ENCODE results near the gene APOBEC3A. TPM values are rescaled to one million over a fixed set of nuclear protein-coding genes. Genes with fewer than 3 reads are reported as not detected.
"Not testable (repeated sequence)": the region's sequence is repeated elsewhere in the genome, so short reads cannot be mapped to it uniquely, and the experiment has no call there.

Gene APOBEC3A
- polyA plus RNA-seq, 12 donors, result 0.27 to 3.8 (median 0.64) TPM; not detected in 3

GRCh38 chr22:38942702-38943101 is 14.7 kb upstream of the APOBEC3A start:
- no peak for DNase-seq

- DNase-seq, result no peak
Measured at GRCh38 chr22:38943201-38943600, 14.2 kb upstream of the APOBEC3A start.

DNA sequence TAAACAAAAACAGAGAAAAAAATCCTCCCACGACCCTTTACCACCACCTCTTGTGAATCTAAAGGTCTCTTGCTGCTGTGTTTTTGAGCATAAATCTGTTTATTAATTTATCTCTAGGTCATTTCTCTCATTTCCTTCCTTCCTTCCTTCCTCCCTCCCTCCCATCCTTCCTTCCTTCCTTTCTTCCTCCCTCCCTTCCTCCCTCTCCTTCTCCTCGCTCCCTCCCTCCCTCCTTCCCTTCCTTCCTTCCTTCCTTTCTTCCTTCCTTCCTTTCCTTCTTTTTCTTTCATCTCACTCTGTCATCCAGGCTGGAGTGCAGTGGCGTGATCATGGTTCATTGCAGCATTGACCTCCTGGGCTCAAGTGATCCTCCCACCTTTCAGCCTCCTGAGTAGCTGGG is 13.5 kb upstream of the APOBEC3A start:
- no peak for DNase-seq

- DNase-seq, result no peak
Measured at GRCh38 chr22:38944653-38945052, 12.8 kb upstream of the APOBEC3A start.

GRCh38 chr22:38945706-38946338 is 11.6 kb upstream of the APOBEC3A start:
- not testable (repeated sequence) for DNase-seq

DNA sequence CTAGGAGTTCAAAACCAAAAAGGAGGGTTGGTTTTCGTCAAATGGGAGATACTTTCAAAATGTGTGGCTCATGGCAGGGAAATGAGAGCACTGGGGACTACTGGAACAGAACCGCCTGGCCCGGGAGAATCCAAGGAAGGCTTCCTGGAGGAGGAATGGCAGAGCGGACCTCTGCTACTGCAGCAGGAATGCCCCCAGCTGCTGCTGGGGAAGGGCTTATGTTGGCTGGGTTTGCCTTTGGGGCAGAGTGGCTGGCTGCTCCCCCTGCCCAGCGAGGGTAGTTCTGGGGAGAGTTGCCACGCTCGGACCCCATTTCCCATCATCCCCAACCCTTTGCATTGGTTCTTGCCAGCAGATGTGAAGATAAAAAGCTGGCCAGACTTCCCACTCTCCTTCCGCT is 10.6 kb upstream of the APOBEC3A start:
- DNase-seq, result no peak

GRCh38 chr22:38947321-38948140 is 9.9 kb upstream of the APOBEC3A start:
- no peak for DNase-seq

DNA sequence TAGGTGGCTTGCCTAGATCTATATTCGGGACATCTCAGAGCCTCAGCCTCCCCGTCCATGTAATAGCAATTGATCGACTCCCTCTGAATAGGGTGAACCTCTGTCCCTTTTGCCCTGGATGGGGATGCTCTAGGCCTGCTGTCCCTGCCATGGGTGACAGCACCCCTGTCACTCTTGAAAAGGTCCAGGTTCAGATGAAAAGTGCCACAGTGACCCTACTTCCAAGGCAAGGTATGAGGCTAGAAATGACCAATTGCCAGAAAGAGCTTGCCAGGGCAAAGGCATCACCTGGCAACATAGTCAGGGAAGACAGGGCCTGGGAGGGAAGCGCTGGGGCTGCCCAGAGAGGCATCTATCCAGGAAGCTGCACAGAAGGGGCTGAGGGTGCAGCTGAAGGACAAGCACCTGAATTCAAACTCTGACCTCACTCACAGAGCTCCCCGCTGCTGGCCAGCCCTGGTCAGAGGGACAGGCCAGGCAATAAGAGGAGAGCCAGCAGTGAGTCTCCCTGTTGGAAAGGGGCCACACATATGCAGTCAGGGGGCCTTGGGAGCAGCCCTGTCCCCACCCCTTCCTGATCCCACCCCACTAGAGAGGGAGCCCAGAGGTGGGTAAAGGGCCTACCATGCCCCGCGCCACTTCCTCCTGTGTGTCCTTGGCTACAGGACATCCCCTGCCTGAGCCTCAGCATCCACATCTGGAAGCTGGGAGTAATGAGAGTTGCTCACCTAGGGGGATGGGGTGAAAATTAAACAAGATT is 9.0 kb upstream of the APOBEC3A start:
- DNase-seq, result no peak

DNA sequence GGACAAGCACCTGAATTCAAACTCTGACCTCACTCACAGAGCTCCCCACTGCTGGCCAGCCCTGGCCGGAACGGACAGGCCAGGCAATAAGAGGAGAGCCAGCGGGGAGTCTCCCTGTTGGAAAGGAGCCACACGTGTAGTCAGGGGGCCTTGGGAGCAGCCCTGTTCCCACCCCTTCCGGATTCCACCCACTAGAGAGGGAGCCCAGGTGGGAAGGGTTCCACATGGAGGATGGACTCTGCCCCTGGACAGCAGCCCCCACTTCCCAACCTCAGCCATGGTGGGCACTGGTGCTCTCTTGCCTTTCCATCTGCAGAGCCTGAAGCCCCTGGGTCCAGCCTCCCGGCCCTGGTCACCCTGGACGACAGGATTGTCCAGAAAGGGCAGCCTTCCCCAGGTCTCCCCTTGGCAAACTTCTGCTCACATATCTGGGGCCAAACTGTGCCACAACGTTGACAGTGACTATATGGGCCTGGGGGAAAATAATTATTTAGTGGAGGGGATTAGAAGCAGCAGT is 7.5 kb upstream of the APOBEC3A start:
- DNase-seq, result no peak

DNA sequence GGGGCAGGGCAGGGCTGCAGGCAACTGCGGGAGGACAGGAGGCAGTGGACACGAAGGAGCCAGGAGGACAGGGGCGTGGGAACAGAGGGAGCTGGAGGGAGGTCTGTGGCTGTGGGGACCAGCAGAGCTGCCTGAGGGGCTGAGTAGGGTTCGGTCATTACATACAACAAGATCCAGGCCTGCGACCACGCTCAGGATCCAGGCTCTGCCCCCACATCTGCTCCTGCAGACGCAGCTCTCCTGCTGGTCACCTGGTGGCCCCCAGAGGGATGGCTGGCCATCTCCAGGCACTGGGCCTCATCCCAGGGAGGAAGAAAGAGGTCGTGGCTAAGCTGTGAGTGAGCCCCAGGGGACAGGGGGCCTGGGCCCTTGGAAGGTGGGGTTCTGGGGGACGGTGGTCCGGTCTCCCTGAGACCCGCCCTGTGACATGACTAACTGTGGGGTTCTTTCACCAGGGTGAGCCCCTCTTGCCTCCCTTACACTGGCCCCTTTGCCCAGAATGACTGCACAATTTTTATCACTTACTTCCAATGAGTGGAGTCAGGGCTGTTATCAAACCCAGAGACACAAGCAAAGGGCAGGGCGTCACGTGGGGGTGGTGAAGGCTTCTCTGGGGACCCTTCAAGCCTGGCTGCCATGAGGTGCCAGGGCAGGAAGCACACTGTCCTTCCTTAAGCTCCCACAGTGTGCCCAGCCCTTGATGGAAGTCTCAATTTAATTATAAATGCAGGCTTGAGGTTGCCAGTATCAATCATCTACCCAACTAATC is 6.7 kb upstream of the APOBEC3A start:
- no peak for DNase-seq

DNA sequence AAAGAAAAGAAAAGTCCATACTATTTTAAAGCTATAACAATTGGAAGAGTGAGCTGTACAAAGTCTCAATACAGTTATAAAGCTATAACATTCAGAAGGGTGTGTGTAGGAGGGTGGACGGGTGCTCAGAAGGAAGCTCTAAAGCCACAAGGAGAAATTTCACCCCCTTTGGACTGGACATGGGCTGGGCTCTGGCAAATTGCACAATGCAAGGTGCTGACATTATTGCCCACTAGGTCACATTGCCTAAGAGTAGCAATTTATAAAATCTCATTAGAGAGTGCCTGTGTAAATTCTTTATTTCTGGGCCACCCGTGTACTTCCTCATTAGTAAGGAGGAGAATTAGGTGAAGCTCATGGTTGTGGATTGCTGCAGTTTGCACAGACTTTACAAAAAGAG is 5.7 kb upstream of the APOBEC3A start:
- no peak for DNase-seq

DNA sequence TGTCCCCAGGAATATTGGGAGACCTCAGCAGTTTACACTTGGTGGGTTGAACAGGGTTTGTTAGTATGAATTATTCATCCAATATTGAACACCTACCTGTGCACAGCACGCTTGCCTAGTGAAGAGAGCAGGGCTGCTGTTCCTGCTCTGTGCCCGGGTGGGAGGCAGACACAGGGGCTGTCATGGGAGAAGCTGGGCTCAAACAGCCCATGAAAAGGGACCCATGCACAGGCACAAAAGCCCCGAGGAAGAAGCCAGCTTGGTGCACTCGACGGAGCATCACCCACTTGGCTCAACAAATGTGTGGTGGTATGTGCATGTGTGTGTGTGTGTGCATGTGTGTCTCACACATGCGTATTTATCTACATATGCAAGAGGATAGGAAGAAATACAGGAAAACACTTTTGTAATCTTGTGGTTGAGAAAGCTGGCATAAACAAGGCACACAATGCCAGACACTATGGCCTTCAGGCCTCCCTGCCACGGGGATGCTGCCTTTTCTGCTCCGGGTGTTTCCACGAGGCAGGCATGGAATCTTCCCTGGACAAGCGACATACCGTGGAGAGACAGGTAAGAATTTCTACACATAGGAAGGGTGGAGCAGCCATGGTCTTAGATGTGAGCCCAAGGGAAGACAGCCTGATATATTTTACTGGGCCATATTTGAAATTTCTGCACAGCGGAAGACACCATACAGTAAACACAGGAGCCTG is 5.0 kb upstream of the APOBEC3A start:
- no peak for DNase-seq

DNA sequence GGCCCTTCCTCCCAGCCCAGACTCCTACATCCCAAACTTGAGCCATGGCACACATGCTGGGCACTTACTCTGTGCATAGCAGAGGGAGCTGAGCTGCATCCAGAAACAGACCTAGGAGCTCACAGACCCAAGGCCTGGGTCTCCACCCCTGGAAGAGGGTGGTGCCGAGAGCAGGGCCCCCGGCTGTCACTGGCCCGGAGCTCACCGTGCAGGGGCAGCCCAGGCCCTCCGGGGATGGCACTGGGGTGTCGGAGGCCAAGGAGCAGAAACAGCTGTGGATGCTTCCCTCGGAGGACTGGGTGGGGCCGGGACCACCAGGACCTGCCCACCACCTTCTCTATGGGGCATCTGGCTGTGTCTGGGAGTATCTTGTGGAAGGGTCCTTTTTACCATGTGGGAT is 4.3 kb upstream of the APOBEC3A start:
- DNase-seq, result no peak

DNA sequence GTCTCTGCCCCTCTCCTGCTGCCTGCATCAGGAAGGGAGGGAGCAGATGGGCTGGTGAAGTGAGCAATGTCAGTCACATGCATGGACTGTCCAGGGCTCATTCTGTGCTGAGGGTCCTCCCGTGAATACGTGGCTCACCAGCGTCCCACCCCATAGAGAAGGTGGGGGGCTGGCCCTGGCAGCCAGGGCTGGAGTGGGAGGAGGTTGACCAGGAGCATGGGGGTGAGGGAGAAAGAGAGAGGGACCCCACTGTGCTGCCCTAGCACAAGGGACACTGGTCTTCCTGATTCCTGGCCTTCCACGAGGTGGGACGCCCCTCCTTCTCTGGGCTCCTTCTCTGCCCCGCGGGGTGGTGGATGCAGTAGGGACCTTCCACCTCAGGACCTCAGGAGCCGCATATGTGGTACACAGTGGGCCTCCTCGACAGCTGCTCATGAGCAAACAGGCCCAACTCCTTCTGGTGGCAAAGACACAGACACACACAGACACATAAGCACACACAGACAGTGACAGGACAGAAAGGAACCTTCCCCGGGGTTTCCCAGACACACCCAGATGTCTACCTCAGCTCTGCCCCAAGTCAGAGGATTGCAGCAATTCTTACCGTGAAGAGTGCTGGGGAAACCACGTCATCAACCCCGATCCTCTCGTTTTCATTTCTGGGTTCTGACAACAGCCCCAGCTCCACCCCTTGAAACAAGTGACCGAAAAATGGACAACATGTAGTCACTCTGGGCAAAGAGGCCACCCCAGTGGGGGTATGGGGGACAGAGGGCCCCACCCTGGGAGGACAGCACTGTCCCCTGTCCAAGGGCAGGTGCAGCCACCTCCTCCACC is 3.6 kb upstream of the APOBEC3A start:
- no peak for DNase-seq

GRCh38 chr22:38954414-38955043 is 2.9 kb upstream of the APOBEC3A start:
- DNase-seq, result no peak

DNA sequence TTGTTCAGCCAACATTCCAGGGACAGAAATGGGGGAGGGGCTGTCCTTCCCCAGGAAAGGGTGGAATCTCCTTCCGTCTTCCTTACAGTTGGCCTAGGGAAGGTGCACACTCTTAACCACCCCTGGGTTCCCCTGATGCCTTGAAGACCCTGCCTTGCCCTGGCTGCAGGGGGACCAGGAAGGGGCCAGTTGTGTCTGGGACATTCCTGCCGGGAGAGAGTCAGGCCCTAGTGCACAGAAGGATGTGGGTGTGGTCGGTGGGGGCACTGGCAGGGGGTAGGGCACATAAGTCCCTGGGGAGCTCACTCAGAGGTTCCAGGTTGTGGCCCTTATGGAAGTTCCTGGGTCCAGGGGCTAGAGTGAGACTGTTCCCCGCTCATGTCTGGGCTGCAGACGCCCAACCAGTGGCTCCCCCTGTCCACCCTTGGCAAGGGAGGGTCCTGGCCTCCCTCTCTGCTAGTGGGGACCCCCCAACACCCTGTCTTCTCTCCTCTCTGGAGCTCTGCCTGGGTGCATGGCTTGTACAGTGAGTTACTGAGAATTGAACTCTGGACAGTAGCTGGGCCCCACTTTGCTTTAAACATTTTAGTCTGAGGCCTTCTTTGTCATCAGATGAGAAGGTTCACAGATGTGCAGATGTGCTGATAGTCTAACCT is 2.0 kb upstream of the APOBEC3A start:
- DNase-seq, result no peak

DNA sequence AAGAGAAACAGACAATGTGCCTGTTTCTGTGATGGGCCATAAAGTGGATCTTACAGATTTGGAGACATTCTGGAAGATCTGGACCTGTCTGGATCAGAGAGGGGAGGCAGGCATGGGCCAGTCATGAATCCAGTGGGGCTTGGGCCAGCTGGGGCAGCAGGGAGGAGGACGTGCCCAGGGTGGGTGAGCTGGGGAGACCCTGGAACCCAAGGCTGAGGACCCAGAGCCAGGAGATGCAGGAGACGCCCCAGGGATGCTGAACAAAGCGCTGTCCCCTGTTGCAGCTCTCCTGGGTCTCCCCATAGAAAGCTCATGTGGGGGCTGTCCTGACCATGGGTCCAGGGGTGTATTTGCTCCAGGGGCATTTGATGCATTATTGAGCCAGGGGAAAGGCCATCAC is 1.5 kb upstream of the APOBEC3A start:
- no peak for DNase-seq

DNA sequence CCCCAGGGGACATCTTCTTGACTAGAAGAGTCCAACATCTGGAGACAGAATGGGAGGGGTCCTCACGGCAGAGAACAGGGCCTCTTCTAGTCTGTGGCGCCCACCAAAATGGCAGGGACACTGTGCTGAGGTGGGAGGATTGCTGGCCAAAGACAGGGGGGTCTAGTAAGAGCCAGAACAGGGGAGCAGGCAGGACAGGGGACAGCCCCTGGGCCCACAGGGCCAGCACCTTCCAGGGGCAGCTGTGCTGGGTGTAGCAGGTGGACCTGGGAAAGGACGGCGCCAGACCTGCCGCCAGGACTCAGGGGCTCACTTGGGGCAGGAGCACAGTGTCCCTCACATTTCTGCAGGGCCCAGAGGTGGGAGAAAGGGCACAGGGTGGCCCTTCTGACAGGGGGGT is 858 bp upstream of the APOBEC3A start:
- DNase-seq, result no peak
